Epidermal melanocyte (primary cell): Measurements from ENCODE around the gene PTPRK.
"Not testable (repeated sequence)": the region's sequence is repeated elsewhere in the genome, so short reads cannot be mapped to it uniquely, and the experiment has no call there.

Experiments
- DNase-seq: peaks from one replicate; pipeline ENCODE4 v3.0.0; 2011; ENCODE audit warnings: low spot score; ENCODE audit not compliant: insufficient read length

PTPRK gene

DNA sequence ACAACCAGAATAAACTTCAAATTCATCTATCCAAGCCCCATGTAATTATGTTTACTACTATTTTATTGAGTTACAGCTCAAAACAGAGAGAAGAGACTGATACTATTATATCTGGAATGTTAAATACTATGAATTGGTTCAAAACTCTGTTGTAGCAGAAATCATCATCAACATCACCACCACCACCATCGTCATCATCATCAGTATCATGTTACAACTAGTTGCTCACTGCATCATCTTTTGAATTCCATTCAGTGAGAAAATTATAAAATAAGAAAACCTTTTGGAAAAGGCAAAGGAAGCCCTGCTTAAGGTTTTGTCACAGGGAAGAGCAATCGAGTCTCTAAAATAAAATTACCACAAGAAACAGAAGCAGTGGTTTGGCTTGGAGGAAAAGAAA is 583.3 kb downstream of the PTPRK start:
- DNase-seq: no peak

DNA sequence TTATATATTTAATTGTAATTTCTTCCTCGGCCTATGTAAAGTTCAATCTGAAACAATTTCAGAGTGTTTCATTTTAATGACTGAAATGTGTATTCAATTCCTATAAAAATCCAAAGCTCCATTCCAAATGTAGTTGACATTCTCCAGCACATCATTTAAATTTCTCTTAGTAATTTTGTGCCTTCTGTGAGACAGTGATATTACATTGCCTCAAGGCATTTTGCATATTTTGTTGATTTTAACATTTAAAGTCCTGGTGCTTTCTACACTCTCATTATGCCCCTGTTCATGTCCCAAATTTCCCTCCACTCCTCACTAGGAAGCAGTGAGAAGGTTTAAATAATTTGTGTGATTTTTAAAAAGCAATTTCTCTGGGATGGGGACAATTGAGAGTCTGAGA is 585.4 kb downstream of the PTPRK start:
- DNase-seq: no peak

DNA sequence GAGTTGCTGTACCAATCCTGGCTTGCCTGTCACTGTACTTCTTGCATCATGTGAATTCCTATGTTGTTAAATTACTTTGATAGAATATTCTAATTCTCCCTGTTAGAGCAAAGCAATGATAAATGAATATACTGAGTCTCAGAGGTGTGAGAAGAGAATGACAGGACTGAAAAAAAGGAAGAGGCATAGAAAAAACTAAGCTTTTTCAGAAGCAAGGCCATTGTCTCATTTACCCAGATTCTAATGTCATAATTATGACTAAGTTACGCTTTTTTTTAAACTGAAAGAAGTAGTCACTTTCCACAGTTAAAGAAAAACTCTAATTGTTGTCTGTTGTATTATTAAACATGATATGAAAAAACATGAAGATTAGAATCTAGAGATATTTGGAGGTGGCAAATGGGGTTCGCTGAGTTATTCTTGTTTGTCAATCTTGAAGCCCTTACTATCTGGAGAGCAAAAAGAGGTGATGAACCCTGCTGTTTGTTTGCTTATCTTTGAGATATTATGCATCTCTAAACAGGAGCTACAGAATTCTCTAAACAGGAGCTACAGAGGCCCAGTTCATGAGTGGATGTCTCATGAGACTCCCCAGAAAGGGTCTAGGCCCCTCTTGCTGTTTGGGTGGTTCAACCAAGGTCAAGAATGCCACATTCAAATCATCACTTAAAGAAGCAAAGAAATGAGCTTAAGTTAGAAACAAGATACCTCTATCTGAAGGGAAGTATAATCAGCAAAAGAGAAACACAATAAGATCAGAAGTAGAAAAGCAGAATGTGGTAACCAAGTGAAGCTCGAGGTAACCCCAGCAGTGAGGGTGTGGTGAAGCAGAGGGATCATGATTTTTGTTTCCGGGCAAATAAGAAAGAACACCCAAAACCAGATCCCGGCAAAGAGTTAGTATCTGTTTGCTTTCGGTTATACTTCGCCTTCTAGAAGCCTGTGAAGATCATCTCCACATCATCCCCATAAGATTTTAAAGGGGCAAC is 586.3 kb downstream of the PTPRK start:
- DNase-seq: no peak

DNA sequence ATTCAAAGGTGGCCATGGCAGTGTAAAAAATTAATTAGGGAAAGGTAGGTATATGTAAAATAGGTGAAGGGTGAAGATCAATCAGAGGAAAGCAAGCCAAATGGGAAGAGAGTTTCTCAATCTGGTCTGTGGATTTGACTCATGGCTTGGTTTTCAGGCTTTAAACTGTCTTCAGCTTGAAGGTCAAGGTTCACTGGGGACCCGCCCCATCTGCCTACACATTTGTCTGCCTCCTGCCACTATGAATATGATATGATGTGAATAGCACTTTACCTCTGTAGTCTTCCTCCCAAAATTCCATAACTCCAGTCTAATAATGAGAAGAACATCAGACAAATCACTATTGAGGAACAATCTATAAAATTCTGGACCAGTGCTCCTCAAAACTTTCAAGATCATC is 587.3 kb downstream of the PTPRK start:
- no peak for DNase-seq

DNA sequence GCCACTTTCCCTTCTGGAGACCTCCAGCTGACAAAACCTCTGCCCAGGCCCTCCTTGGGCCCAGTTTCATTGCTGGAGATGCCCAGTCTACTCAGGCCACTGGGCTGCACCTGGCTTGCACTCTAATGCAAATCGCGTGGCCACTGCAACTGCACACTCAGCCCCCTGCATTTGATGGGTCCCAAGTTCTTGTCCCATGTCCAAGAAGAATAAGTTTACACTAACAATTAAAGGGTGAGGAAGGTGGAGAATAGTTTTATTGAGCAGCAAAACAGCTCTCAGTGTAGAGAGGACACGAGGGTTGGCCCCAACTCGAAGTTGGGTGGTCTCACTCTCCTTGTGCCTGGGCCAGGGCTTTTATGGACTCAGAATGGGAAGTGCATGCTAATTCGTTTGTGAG is 587.7 kb downstream of the PTPRK start:
- DNase-seq: no peak

DNA sequence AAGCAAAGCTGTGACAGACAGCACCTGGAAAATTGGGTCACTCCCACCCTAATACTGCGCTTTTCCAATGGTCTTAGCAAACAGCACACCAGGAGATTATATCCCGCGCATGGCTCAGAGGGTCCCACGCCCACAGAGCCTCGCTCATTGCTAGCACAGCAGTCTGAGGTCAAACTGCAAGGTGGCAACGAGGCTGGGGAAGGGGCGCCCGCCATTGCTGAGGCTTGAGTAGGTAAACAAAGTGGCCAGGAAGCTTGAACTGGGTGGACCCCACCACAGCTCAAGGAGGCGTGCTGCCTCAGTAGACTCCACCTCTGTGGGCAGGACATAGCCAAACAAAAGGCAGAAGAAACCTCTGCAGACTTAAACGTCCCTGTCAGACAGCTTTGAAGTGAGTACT is 594.0 kb downstream of the PTPRK start:
- not testable (repeated sequence) for DNase-seq

DNA sequence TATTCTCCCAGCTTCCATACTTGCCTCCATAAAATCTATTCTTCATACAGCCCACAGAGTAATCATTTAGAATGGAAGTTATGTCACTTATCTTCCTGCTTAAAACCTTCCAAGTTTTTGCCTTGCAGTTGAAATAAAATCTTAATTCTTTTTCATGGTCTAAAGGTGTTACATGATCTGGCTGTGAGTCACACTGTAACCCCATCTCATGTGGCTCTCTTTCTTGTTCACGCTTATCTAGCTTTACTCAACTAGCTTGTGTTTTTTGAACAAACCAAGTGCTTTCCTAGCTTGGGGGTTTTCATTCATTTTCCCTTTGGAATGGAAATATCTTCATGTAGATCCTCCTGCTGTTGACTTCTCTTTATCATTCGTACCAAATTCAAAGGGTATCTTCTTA is 596.0 kb downstream of the PTPRK start:
- no peak for DNase-seq

DNA sequence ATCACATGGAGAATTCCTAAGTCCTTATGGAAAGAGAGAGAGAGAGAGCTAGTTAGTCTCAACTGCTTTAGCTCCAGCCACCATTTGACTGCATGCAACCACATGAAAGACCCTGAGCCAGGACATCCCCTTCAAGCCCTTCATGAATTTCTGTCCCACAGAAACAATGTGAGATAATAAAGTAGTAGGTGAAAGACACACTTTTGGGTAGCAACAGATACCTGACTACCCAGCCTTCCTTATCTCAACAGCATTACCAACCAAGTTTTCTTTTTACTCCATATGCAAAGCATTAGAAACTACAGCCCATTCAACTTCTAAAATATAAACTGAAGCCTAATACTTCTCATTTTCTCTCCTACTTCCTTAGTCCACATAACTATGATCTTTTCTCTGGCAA is 596.4 kb downstream of the PTPRK start:
- DNase-seq: no peak

DNA sequence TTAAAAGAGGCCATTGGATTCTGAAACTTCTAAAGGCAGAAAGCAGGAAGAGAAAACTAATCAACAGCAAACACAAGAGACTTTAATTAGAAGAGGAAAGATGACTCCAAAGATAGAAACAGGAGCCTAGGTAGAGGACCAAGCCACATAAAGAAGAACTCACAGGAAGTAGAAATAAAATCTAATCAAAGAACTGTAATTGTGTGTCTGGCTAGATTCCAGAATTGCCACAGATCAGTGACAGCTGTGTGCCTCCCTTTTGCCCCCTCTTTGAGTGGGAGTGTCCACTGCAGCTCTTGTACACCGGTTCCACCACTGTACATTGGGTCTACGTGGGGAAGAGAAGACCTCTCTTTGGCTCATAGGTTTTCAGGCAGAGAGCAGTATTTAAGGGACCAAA is 597.3 kb downstream of the PTPRK start:
- no peak for DNase-seq

DNA sequence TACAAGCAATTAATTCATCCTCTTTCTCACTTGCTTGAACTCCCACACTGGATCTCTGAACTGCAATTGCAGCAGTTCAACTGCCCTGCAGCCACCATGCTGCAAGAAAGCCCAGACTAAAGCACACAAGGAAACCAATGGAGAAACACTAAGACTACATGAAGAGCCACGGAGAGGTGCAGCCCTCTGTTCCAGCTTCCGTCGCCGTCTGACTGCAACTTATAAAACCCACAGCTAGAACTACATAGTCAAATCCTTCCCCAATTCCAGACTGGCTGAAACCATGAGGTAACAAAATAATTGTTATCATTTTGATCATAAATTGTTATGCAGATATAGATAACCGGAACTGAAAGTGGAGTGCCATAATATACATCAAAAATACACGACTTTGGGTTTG is 598.4 kb downstream of the PTPRK start:
- no peak for DNase-seq

DNA sequence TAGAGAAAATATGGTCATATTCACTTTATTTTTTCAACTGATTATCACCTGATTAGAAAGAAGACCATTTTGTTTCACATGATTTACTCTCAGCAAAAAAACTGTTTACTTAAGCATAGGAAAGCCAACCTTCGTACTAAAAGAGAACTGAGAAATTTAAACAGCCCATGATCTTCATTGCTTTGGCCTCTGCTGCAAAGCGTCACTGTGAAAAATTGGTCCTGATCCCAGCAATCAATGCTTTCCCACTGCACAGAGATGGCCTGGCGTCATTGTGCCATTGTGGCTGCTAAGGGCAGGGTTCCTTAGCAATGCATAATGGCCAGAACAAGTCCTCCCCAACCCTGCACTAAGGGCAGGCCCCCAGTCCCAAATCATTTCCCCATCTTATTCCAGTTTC is 599.6 kb downstream of the PTPRK start:
- no peak for DNase-seq
